Neural cell (in vitro differentiated cells): ENCODE results near the gene GNAQ. TPM values are rescaled to one million over a fixed set of nuclear protein-coding genes. Genes with fewer than 3 reads are reported as not detected.

ENCODE experiments used
- H2AFZ ChIP-seq: fragments of 200-600, 300-800 bp; sonication (generic), shearing (Covaris generic); 2 replicates; pipeline ENCODE4 v1.6.0; 2014; ENCODE audit warnings: low read depth, mild to moderate bottlenecking, antibody characterized with exemption, low read length, moderate library complexity
- H3F3A ChIP-seq: fragments of 200-600 bp; shearing (Covaris generic); 2 replicates; pipeline ENCODE4 v1.6.1; 2016; ENCODE audit warnings: mild to moderate bottlenecking, moderate library complexity, mixed read lengths, antibody characterized with exemption, low read length; ENCODE audit not compliant: insufficient read depth, poor library complexity, severe bottlenecking
- H3K27ac ChIP-seq: fragments of 200-600, 300-800 bp; sonication (generic), shearing (Covaris generic); 2 replicates; pipeline ENCODE4 v1.5.1; 2014; ENCODE audit warnings: mild to moderate bottlenecking, low read length, moderate library complexity
- H3K27me3 ChIP-seq: fragments of 300-800, 200-600 bp; sonication (generic), shearing (Covaris generic); 2 replicates; pipeline ENCODE4 v1.6.0; 2014; ENCODE audit warnings: mild to moderate bottlenecking, low read depth, low read length, moderate library complexity; ENCODE audit not compliant: insufficient read depth
- H3K36me3 ChIP-seq: fragments of 300-800, 200-600 bp; sonication (generic), shearing (Covaris generic); 2 replicates; pipeline ENCODE4 v1.5.1; 2014; ENCODE audit warnings: mild to moderate bottlenecking, antibody characterized with exemption, low read length, moderate library complexity; ENCODE audit not compliant: insufficient read depth
- H3K4me2 ChIP-seq: fragments of 300-800, 200-600 bp; sonication (generic), shearing (Covaris generic); 2 replicates; pipeline ENCODE4 v1.6.0; 2014; ENCODE audit warnings: mild to moderate bottlenecking, low read length
- H3K4me3 ChIP-seq: fragments of 300-800, 200-600 bp; sonication (generic), shearing (Covaris generic); 2 replicates; pipeline ENCODE4 v1.5.1; 2014; ENCODE audit warnings: mild to moderate bottlenecking, low read length, moderate library complexity
- H3K79me2 ChIP-seq: fragments of 200-600 bp; shearing (Covaris generic); replicated peaks from 2 replicates; pipeline ENCODE4 v1.6.0; 2014; ENCODE audit warnings: mild to moderate bottlenecking, low read length, moderate library complexity; ENCODE audit not compliant: insufficient read depth
- H3K9ac ChIP-seq: fragments of 300-800, 200-600 bp; sonication (generic), shearing (Covaris generic); 2 replicates; pipeline ENCODE4 v1.6.1; 2016; ENCODE audit warnings: mild to moderate bottlenecking, low read length, mixed read lengths
- H3K9me2 ChIP-seq: fragments of 200-600 bp; shearing (Covaris generic); 2 replicates; pipeline ENCODE4 v1.6.1; 2016; ENCODE audit warnings: mild to moderate bottlenecking, low read length, mixed read lengths; ENCODE audit not compliant: insufficient read depth
- H3K9me3 ChIP-seq: fragments of 200-600, 300-800 bp; sonication (generic), shearing (Covaris generic); 2 replicates; pipeline ENCODE4 v1.6.1; 2016; ENCODE audit warnings: mild to moderate bottlenecking, mixed run types, low read length, moderate library complexity, mixed read lengths
- H4K20me1 ChIP-seq: fragments of 200-600 bp; shearing (Covaris generic); 2 replicates; pipeline ENCODE4 v1.6.1; 2016; ENCODE audit warnings: mild to moderate bottlenecking, mixed run types; ENCODE audit not compliant: insufficient read depth
- CTCF ChIP-seq: fragments of 450-650 bp; IDR thresholded peaks from 2 replicates; pipeline ENCODE4 v1.5.1; 2014; ENCODE audit warnings: antibody characterized with exemption, mild to moderate bottlenecking, moderate library complexity; ENCODE audit not compliant: poor library complexity, severe bottlenecking
- EP300 ChIP-seq: fragments of 450-650 bp; conservative IDR thresholded peaks from 2 replicates; pipeline ENCODE4 v1.6.1; 2014; ENCODE audit warnings: antibody characterized with exemption, mild to moderate bottlenecking, moderate library complexity; ENCODE audit not compliant: poor library complexity, severe bottlenecking
- EZH2 ChIP-seq: fragments of 200-600, 300-800 bp; shearing (Covaris generic), sonication (generic); IDR thresholded peaks from 2 replicates; pipeline ENCODE4 v1.6.1; 2014; ENCODE audit warnings: antibody characterized with exemption, low read length, borderline replicate concordance, mild to moderate bottlenecking; ENCODE audit not compliant: insufficient read depth, poor library complexity, severe bottlenecking
- MXI1 ChIP-seq: fragments of 450-650 bp; conservative IDR thresholded peaks from 2 replicates; pipeline ENCODE4 v1.6.1; 2014; ENCODE audit warnings: antibody characterized with exemption, mild to moderate bottlenecking; ENCODE audit not compliant: poor library complexity, severe bottlenecking
- POLR2AphosphoS5 ChIP-seq: IDR thresholded peaks from 2 replicates; pipeline ENCODE4 v1.6.1; 2012
- RAD21 ChIP-seq: fragments of 450-650 bp; conservative IDR thresholded peaks from 2 replicates; pipeline ENCODE4 v1.6.1; 2014; ENCODE audit warnings: antibody characterized with exemption, mild to moderate bottlenecking, moderate library complexity
- REST ChIP-seq: IDR thresholded peaks from 2 replicates; pipeline ENCODE4 v1.6.1; 2012; ENCODE audit warnings: borderline replicate concordance
- SMC3 ChIP-seq: fragments of 450-650 bp; conservative IDR thresholded peaks from 2 replicates; pipeline ENCODE4 v1.6.1; 2014; ENCODE audit warnings: antibody characterized with exemption, mild to moderate bottlenecking, moderate library complexity; ENCODE audit not compliant: poor library complexity
- TAF1 ChIP-seq: IDR thresholded peaks from 2 replicates; pipeline ENCODE4 v1.6.1; 2012; ENCODE audit warnings: low read depth
- polyA plus RNA-seq: library from polyadenylated mRNA; depleted of rRNA; stranded (reverse); fragments of >200 nt; gene quantifications from 2 replicates; pipeline ENCODE4 v1.2.3, GENCODE V29; 2014

GNAQ gene
- polyA plus RNA-seq, 1 donor from 2014 or later, result 86.7 TPM

- Histone ChIP-seq H3K9ac (no peak overlapping the region), H2AFZ (no peak overlapping the region), H3K4me3 (no peak overlapping the region), H3K27ac (no peak overlapping the region), H3K4me2 (no peak overlapping the region), H3K9me2 (no peaks in the 10 kb centered on the region), H3K36me3 (no peaks in the 10 kb centered on the region), H3K9me3 (no peaks in the 10 kb centered on the region), H3F3A (no peaks in the 10 kb centered on the region), H3K79me2 (peaks cover 54% of the 10 kb centered on the region), H3K27me3 (no peaks in the 10 kb centered on the region), H4K20me1 (no peaks in the 10 kb centered on the region)
- TF ChIP-seq EZH2 (no peak), TAF1 (no peak), EP300 (no peak)
Observed at GRCh38 chr9:77956555-77956954, 75.1 kb downstream of the GNAQ start.

GRCh38 chr9:77954666-77955015, 77.0 kb downstream of the GNAQ start:
- H3K4me2 ChIP-seq, result no peak overlapping the region
- H3K9ac ChIP-seq, result no peak overlapping the region
- H3K27me3 ChIP-seq, result no peaks in the 10 kb centered on the region
- no peak overlapping the region for H2AFZ ChIP-seq
- TF ChIP-seq POLR2AphosphoS5 (peak; percentile 11), CTCF (no peak)
- H3K4me3 ChIP-seq, result no peak overlapping the region
- H3K9me3 ChIP-seq, result no peaks in the 10 kb centered on the region
- no peaks in the 10 kb centered on the region for H3K9me2 ChIP-seq
- H3F3A ChIP-seq, result no peaks in the 10 kb centered on the region
- peaks cover 47% of the 10 kb centered on the region for H3K79me2 ChIP-seq
- H4K20me1 ChIP-seq, result no peaks in the 10 kb centered on the region
- no peaks in the 10 kb centered on the region for H3K36me3 ChIP-seq
- H3K27ac ChIP-seq, result peak overlapping the region; percentile 19

GRCh38 chr9:77954013-77954665, 77.5 kb downstream of the GNAQ start:
- Histone ChIP-seq H3K4me3 (no peak overlapping the region), H3K9me3 (no peaks in the 10 kb centered on the region), H3K27me3 (no peaks in the 10 kb centered on the region), H4K20me1 (peaks cover 2% of the 10 kb centered on the region), H3F3A (no peaks in the 10 kb centered on the region), H2AFZ (no peak overlapping the region), H3K9me2 (no peaks in the 10 kb centered on the region), H3K36me3 (no peaks in the 10 kb centered on the region), H3K79me2 (peaks cover 44% of the 10 kb centered on the region), H3K27ac (peak overlapping the region; percentile 19), H3K9ac (no peak overlapping the region), H3K4me2 (no peak overlapping the region)
- no peak for TF ChIP-seq EZH2
- no peak for TF ChIP-seq MXI1
- no peak for TF ChIP-seq REST
- no peak for TF ChIP-seq SMC3
- TF ChIP-seq POLR2AphosphoS5, result no peak
- TF ChIP-seq EP300, result no peak
- no peak for TF ChIP-seq TAF1
- no peak for TF ChIP-seq CTCF
- no peak for TF ChIP-seq RAD21
